Measurements from ENCODE around the gene CTCFL. TPM values are rescaled to one million over a fixed set of nuclear protein-coding genes. Genes with fewer than 3 reads are reported as not detected.

Gene CTCFL
- total RNA-seq, 1 donor from 2014 or later = 0.27 TPM

DNA sequence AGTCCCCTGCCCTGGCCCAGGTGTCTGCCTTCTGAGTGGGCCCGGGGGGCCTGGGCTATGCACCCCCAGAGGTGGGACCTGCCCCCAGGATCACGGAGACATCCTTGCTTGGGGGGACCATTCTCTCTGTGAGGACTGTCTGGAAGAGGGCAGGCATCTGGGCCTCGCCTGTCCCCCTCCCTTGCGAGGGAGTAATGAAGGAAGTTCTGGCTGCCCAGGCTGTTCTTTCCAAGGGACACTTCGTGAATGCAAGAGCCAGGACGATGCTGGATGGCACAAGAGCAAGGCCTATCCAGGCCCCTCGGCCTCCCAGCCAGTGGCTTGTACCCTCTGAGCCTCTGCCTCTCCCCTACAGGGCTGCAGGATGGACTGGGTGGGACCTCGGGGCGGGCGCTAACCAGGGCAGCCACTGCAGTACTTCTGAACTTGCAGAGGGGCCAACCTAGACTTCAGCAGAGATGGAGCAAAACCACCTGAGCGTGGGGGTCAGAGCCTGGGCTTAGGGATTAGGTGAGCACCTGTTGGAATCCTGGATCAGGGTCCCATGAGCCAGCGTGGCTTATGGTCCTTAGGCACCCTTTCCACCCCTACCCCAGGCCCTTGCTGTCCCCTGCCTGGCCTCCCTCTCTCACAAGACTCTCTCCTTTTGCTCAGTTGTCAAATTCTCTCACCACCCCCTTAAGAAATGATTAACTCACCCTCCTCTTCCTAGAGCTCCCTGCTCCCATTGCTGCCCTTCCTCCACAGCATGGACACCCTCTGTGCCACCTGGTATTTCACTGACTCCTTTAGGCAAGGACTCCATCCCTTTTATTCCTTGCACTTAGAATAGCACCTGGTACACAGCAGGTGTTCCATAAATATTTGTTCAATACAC is 53.2 kb downstream of the CTCFL start:
- no peak for DNase-seq (ENCODE audit: low spot score in 2 of 2, unreplicated experiment in 2 of 2)
- H3K36me3 Mint-ChIP-seq = no peaks in the 10 kb centered on the region
- no peak overlapping the region for H3K4me3 Mint-ChIP-seq
- peaks cover 28% of the 10 kb centered on the region for H3K4me1 Mint-ChIP-seq
- H3K27me3 Mint-ChIP-seq (ENCODE audit: low read depth) = peaks cover 2% of the 10 kb centered on the region
- H3K27ac Mint-ChIP-seq = no peak overlapping the region
- TF ChIP-seq, protein P1, sequence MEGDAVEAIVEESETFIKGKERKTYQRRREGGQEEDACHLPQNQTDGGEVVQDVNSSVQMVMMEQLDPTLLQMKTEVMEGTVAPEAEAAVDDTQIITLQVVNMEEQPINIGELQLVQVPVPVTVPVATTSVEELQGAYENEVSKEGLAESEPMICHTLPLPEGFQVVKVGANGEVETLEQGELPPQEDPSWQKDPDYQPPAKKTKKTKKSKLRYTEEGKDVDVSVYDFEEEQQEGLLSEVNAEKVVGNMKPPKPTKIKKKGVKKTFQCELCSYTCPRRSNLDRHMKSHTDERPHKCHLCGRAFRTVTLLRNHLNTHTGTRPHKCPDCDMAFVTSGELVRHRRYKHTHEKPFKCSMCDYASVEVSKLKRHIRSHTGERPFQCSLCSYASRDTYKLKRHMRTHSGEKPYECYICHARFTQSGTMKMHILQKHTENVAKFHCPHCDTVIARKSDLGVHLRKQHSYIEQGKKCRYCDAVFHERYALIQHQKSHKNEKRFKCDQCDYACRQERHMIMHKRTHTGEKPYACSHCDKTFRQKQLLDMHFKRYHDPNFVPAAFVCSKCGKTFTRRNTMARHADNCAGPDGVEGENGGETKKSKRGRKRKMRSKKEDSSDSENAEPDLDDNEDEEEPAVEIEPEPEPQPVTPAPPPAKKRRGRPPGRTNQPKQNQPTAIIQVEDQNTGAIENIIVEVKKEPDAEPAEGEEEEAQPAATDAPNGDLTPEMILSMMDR (IDR thresholded peaks at IDR 0.05; ENCODE audit: unreplicated experiment) = no peak
- no peaks in the 10 kb centered on the region for H3K9me3 Mint-ChIP-seq

DNA sequence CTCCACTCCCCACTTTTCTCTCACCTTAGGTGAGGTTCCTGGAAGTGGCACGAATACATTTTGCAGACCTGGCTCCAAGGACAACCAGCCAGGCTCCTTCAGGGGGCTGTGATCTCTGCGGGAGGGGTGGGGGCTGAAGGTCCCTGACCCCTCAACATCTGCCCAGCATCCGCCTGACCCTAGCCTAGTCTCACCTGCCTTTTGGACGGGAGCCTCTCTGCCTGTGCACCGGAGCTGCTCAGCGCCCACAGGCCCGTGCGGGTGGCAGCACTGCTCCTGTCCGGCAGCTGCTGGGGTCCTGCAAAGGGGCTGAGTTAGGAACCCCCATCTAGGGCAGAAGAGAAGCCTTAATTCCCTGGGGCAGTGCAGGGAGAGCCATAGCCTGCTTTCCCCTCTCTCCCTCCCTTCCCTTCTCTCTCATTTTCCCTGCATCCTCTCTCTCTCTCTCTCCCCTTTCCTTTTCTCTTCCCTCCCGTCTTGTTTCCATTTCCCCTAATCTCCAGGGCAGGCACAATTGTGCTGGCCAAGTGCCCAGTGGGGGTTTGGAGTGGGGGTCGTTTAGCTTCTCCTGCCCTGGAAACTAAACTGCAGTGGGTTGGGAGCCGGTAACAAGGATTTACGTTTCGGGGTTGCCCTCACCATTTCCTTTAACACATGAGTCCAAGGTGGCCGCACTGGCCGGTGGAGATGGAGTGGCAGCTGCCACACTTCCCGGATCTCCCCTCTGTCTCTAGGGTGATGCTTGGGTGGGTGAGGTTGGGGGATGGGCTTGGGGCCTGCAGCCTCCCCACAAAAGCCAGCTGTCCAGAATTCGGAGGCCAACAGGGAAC is 54.1 kb downstream of the CTCFL start:
- H3K27me3 Mint-ChIP-seq (ENCODE audit: low read depth) = peaks cover 2% of the 10 kb centered on the region
- DNase-seq (ENCODE audit: low spot score in 2 of 2, unreplicated experiment in 2 of 2) = no peak
- TF ChIP-seq, protein P1 (IDR thresholded peaks at IDR 0.05; ENCODE audit: unreplicated experiment) = no peak
- H3K4me3 Mint-ChIP-seq = no peak overlapping the region
- no peaks in the 10 kb centered on the region for H3K9me3 Mint-ChIP-seq
- no peaks in the 10 kb centered on the region for H3K36me3 Mint-ChIP-seq
- H3K27ac Mint-ChIP-seq = no peak overlapping the region
- H3K4me1 Mint-ChIP-seq = peaks cover 28% of the 10 kb centered on the region

DNA sequence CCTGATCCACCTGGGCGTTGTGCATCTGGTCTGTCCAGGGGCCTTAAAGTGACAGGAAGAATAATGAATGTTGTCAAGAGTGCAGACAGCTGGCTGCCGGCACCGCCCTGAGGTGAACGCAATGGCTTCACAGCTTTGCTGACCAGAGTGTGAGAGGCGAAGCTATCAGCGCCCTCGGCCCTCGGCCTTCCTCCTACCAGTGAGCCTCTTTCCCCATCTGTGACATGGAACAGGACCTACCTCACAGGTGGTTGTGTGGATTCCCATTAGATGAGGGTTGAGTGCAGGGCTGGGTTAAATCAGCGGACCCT is 54.8 kb downstream of the CTCFL start:
- Mint-ChIP-seq H3K36me3 (no peaks in the 10 kb centered on the region), H3K27ac (no peak overlapping the region), H3K27me3 (ENCODE audit: low read depth) (peaks cover 2% of the 10 kb centered on the region), H3K9me3 (no peaks in the 10 kb centered on the region), H3K4me3 (no peak overlapping the region), H3K4me1 (peaks cover 28% of the 10 kb centered on the region)
- TF ChIP-seq, protein P1 (IDR thresholded peaks at IDR 0.05; ENCODE audit: unreplicated experiment) = no peak
- no peak for DNase-seq (ENCODE audit: low spot score in 2 of 2, unreplicated experiment in 2 of 2)

DNA sequence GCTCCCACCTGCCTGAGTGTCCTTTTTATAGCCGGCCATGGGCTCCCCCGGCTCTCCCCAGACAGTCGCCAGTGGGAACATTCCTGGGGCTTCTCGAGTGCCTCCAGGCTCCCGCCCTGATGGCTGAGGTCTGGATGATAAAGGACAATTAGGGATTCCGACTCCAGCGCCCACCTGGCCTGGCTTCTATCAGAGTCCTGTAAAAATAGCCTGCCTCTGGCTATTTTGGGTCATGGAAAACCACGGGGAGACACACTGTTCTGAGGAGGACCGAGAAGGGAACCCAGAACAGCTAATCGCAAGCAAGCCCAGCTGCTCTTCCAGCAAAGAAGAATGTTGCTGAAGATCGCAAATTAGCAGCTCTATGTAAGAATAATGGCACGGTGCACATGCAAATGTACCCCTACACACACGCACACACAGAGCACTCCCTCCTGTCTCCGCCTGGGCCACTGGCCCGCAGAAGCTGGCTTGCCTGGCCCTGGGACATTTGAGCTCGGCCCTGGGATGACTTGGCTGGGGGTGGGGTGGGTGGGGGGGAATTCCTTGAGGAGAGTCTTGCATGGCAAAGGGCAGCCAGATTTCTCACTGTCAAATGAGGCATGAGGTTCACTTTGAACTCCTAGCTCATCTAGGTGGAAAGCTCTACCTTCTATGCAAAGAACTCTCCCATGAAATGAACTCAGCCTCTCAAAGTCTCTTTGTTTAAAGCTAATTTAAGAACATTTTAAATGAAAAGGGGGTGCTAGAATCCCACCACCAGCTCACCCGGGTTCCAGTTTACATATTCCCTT is 55.3 kb downstream of the CTCFL start:
- peak in 1 of 2 experiments; percentile 46 for DNase-seq (ENCODE audit: low spot score in 2 of 2, unreplicated experiment in 2 of 2)
- no peaks in the 10 kb centered on the region for H3K36me3 Mint-ChIP-seq
- H3K27me3 Mint-ChIP-seq (ENCODE audit: low read depth) = peaks cover 2% of the 10 kb centered on the region
- H3K4me1 Mint-ChIP-seq = peaks cover 28% of the 10 kb centered on the region
- H3K27ac Mint-ChIP-seq = no peak overlapping the region
- no peaks in the 10 kb centered on the region for H3K9me3 Mint-ChIP-seq
- TF ChIP-seq, protein P1 (IDR thresholded peaks at IDR 0.05; ENCODE audit: unreplicated experiment) = no peak
- no peak overlapping the region for H3K4me3 Mint-ChIP-seq

All from mesothelial cell of epicardium (in vitro differentiated cells).